H9 (cell line): Measurements from ENCODE around the gene POU2F2. TPM values are rescaled to one million over a fixed set of nuclear protein-coding genes. Genes with fewer than 3 reads are reported as not detected.

ENCODE experiments used
- DNase-seq: peaks from one replicate; pipeline ENCODE4 v3.0.0-alpha.2; 2017
- H2AFZ ChIP-seq: one replicate; pipeline ENCODE4 v1.6.1; 2013; ENCODE audit warnings: mild to moderate bottlenecking, low read length, control low read depth, moderate library complexity
- H2AK5ac ChIP-seq: 2 replicates; pipeline ENCODE4 v1.6.1; 2013; ENCODE audit warnings: low read length, control low read depth, mixed read lengths; ENCODE audit not compliant: insufficient read length
- H2BK120ac ChIP-seq: one replicate; pipeline ENCODE4 v1.6.1; 2013; ENCODE audit warnings: low read depth, mild to moderate bottlenecking, low read length, control low read depth, inconsistent platforms; ENCODE audit not compliant: poor library complexity, severe bottlenecking
- H2BK12ac ChIP-seq: 2 replicates; pipeline ENCODE4 v1.6.1; 2013; ENCODE audit warnings: low read length, control low read depth, mixed read lengths, low read depth; ENCODE audit not compliant: insufficient read length
- H2BK15ac ChIP-seq: 2 replicates; pipeline ENCODE4 v1.6.1; 2013; ENCODE audit warnings: low read depth, low read length, control low read depth
- H2BK20ac ChIP-seq: one replicate; pipeline ENCODE4 v1.6.1; 2013; ENCODE audit warnings: low read depth, mild to moderate bottlenecking, low read length, control low read depth, inconsistent platforms; ENCODE audit not compliant: poor library complexity, severe bottlenecking
- H2BK5ac ChIP-seq: 2 replicates; pipeline ENCODE4 v1.6.1; 2013; ENCODE audit warnings: low read length, control low read depth, mixed read lengths; ENCODE audit not compliant: insufficient read length
- H3K14ac ChIP-seq: 2 replicates; pipeline ENCODE4 v1.6.1; 2013; ENCODE audit warnings: low read length, control low read depth; ENCODE audit not compliant: insufficient read depth
- H3K18ac ChIP-seq: 2 replicates; pipeline ENCODE4 v1.6.1; 2013; ENCODE audit warnings: low read depth, mild to moderate bottlenecking, mixed read lengths, low read length, control low read depth; ENCODE audit not compliant: insufficient read length
- H3K23ac ChIP-seq: 2 replicates; pipeline ENCODE4 v1.6.1; 2013; ENCODE audit warnings: low read length, control low read depth, mixed read lengths, low read depth; ENCODE audit not compliant: insufficient read length
- H3K23me2 ChIP-seq: 2 replicates; pipeline ENCODE4 v1.6.1; 2013; ENCODE audit warnings: low read depth, mild to moderate bottlenecking, mixed read lengths, low read length, control low read depth; ENCODE audit not compliant: insufficient read length, poor library complexity, severe bottlenecking
- H3K27ac ChIP-seq: 2 replicates; pipeline ENCODE4 v1.5.1; 2013; ENCODE audit warnings: low read length, control low read depth, mixed read lengths, low read depth; ENCODE audit not compliant: insufficient read length
- H3K27me3 ChIP-seq: 2 replicates; pipeline ENCODE4 v1.6.1; 2013; ENCODE audit warnings: low read length, control low read depth, inconsistent platforms; ENCODE audit not compliant: insufficient read depth
- H3K4ac ChIP-seq: 2 replicates; pipeline ENCODE4 v1.6.1; 2013; ENCODE audit warnings: low read depth, mild to moderate bottlenecking, control low read depth, inconsistent platforms, low read length, moderate library complexity
- H3K4me1 ChIP-seq: 2 replicates; pipeline ENCODE4 v1.6.1; 2013; ENCODE audit warnings: low read length, control low read depth, inconsistent platforms; ENCODE audit not compliant: insufficient read depth
- H3K4me2 ChIP-seq: 2 replicates; pipeline ENCODE4 v1.6.1; 2013; ENCODE audit warnings: low read length, control low read depth, mixed read lengths; ENCODE audit not compliant: insufficient read length, insufficient read depth
- H3K56ac ChIP-seq: 2 replicates; pipeline ENCODE4 v1.6.1; 2013; ENCODE audit warnings: low read depth, mild to moderate bottlenecking, mixed read lengths, low read length, control low read depth; ENCODE audit not compliant: insufficient read length
- H3K79me1 ChIP-seq: 2 replicates; pipeline ENCODE4 v1.6.1; 2013; ENCODE audit warnings: low read depth, mild to moderate bottlenecking, moderate library complexity, low read length, control low read depth, inconsistent platforms; ENCODE audit not compliant: insufficient read depth, poor library complexity, severe bottlenecking
- H3K79me2 ChIP-seq: 2 replicates; pipeline ENCODE4 v1.6.1; 2013; ENCODE audit warnings: low read length, control low read depth, inconsistent platforms; ENCODE audit not compliant: insufficient read depth
- H3K9ac ChIP-seq: 2 replicates; pipeline ENCODE4 v1.6.1; 2013; ENCODE audit warnings: low read length, control low read depth, mixed read lengths; ENCODE audit not compliant: insufficient read length; ENCODE audit errors: extremely low read depth
- H3K9me3 ChIP-seq: one replicate; pipeline ENCODE4 v1.6.1; 2013; ENCODE audit warnings: low read depth, low read length, inconsistent platforms; ENCODE audit not compliant: control insufficient read depth
- H3T11ph ChIP-seq: one replicate; pipeline ENCODE4 v1.6.1; 2013; ENCODE audit warnings: mild to moderate bottlenecking, low read length, control low read depth, inconsistent platforms
- H4K20me1 ChIP-seq: one replicate; pipeline ENCODE4 v1.6.1; 2013; ENCODE audit not compliant: control insufficient read depth, insufficient read length, insufficient read depth
- H4K5ac ChIP-seq: 2 replicates; pipeline ENCODE4 v1.6.1; 2013; ENCODE audit warnings: low read depth, mild to moderate bottlenecking, mixed read lengths, low read length, control low read depth; ENCODE audit not compliant: insufficient read length
- H4K8ac ChIP-seq: replicated peaks from 2 replicates; pipeline ENCODE4 v1.6.1; 2013; ENCODE audit warnings: low read length, control low read depth, mixed read lengths, low read depth; ENCODE audit not compliant: insufficient read length
- H4K91ac ChIP-seq: 2 replicates; pipeline ENCODE4 v1.6.1; 2013; ENCODE audit warnings: low read depth, mild to moderate bottlenecking, moderate library complexity, mixed read lengths, low read length, control low read depth; ENCODE audit not compliant: insufficient read length
- H3K27ac Mint-ChIP-seq, 3 experiments: 2 replicates in 2 of 3; 3 replicates in 1 of 3; pipeline ENCODE4 v1.8.0; 2020 to 2021; ENCODE audit warnings: mixed read lengths in 3 of 3, mild to moderate bottlenecking in 1 of 3, moderate library complexity in 1 of 3
- H3K27me3 Mint-ChIP-seq: 2 replicates; pipeline ENCODE4 v1.8.0; 2021; ENCODE audit warnings: low read depth, mild to moderate bottlenecking, moderate library complexity, mixed read lengths
- H3K36me3 Mint-ChIP-seq, 3 experiments: 2 replicates in 2 of 3; 3 replicates in 1 of 3; pipeline ENCODE4 v1.8.0; 2020 to 2021; ENCODE audit warnings: low read depth in 3 of 3, mixed read lengths in 3 of 3; ENCODE audit not compliant: insufficient read depth in 1 of 3
- H3K4me1 Mint-ChIP-seq, 2 experiments: 2 replicates each; pipeline ENCODE4 v1.8.0; 2020; ENCODE audit warnings: mixed read lengths in 2 of 2
- H3K4me3 Mint-ChIP-seq, 2 experiments: 2 replicates in 1 of 2; 3 replicates in 1 of 2; pipeline ENCODE4 v1.8.0; 2020 to 2021; ENCODE audit warnings: mild to moderate bottlenecking in 2 of 2, mixed read lengths in 2 of 2, moderate library complexity in 1 of 2
- H3K9me3 Mint-ChIP-seq, 2 experiments: 2 replicates in 1 of 2; 3 replicates in 1 of 2; pipeline ENCODE4 v1.8.0; 2020; ENCODE audit warnings: mild to moderate bottlenecking in 2 of 2, mixed read lengths in 2 of 2, moderate library complexity in 1 of 2
- WGBS: extraction: QIAGEN DNeasy Blood & Tissue Kit; methylation state at CpG from one replicate; pipeline ENCODE4 v1.1.7; 2013; ENCODE audit warnings: missing lambda C conversion rate, low lambda C conversion rate, mixed read lengths; ENCODE audit not compliant: insufficient read length; ENCODE audit errors: extremely low coverage; 5-methylcytosine and 5-hydroxymethylcytosine counted together
- total RNA-seq: library from RNA; stranded (reverse); gene quantifications from 2 replicates; pipeline ENCODE4 v1.2.1, GENCODE V29; 2021
- TF ChIP-seq, protein P1 (sequence below): fragments of 200-600 bp; sonication (generic); conservative IDR thresholded peaks from 3 replicates; pipeline ENCODE4 v1.8.0; 2021; ENCODE audit warnings: antibody characterized with exemption, mild to moderate bottlenecking

POU2F2 gene
- total RNA-seq, 1 experiment from 2014 or later = 2.9 TPM

DNA sequence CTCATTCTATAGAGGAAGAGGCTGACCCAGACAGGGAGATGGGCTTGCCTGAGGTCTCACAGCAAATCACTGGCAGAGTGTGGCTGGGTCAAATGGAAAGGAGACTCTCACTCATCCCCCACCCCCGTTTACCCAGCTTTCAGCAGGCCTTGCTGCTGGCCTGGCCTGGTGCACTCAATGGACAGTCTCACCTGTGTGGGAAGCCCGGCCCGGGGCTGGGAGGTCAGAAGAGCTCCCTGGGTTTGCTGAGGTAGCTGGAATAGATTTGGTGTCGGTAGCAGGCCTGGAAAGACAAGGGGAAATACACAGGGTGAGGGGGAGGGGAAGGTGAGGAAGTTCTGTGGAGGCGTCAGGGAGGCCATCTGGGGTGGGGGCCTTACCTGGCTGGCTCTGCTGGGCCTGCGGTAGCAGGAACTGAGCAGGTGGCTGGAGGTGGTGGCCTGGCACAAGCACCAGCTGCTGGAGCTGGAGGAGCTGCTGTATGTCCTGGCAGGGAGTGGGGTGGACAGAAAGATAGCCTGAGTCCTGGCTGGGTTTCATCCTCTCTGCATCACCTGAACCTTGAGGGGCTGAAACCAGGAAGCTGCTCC lies 32.8 kb downstream of the POU2F2 start:
- DNase-seq = no peak
- no peak overlapping the region for H3K27ac ChIP-seq
- H3K79me1 ChIP-seq = no peaks in the 10 kb centered on the region
- no peak overlapping the region for H2BK5ac ChIP-seq
- no peak overlapping the region; a peak in 1 of 5 replicates for H3K4me3 Mint-ChIP-seq
- no peaks in the 10 kb centered on the region for H3K9me3 ChIP-seq
- no peaks in the 10 kb centered on the region for H3K23me2 ChIP-seq
- peaks cover 7 to 25% of the 10 kb centered on the region in 2 experiments for H3K4me1 Mint-ChIP-seq
- H2AK5ac ChIP-seq = no peak overlapping the region
- H3K4me2 ChIP-seq = no peak overlapping the region
- H3K14ac ChIP-seq = no peak overlapping the region; the same call in 1 of the 2 replicates
- H3K23ac ChIP-seq = no peak overlapping the region
- no CpG with 5 or more reads among the region's 6 CpGs for WGBS
- no peaks in the 10 kb centered on the region for H3K9me3 Mint-ChIP-seq
- peak overlapping the region in 1 of 3 experiments; percentile 23; a peak in 1 of 7 replicates for H3K27ac Mint-ChIP-seq
- no peaks in the 10 kb centered on the region for H4K20me1 ChIP-seq
- no peak overlapping the region for H3K56ac ChIP-seq
- H3T11ph ChIP-seq = no peak overlapping the region
- no peak overlapping the region for H2BK120ac ChIP-seq
- no peaks in the 10 kb centered on the region for H3K36me3 Mint-ChIP-seq
- no peak overlapping the region for H4K8ac ChIP-seq
- no peak overlapping the region for H2BK12ac ChIP-seq
- no peaks in the 10 kb centered on the region for H3K79me2 ChIP-seq
- TF ChIP-seq, protein P1, sequence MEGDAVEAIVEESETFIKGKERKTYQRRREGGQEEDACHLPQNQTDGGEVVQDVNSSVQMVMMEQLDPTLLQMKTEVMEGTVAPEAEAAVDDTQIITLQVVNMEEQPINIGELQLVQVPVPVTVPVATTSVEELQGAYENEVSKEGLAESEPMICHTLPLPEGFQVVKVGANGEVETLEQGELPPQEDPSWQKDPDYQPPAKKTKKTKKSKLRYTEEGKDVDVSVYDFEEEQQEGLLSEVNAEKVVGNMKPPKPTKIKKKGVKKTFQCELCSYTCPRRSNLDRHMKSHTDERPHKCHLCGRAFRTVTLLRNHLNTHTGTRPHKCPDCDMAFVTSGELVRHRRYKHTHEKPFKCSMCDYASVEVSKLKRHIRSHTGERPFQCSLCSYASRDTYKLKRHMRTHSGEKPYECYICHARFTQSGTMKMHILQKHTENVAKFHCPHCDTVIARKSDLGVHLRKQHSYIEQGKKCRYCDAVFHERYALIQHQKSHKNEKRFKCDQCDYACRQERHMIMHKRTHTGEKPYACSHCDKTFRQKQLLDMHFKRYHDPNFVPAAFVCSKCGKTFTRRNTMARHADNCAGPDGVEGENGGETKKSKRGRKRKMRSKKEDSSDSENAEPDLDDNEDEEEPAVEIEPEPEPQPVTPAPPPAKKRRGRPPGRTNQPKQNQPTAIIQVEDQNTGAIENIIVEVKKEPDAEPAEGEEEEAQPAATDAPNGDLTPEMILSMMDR = no peak
- no peaks in the 10 kb centered on the region for H3K27me3 ChIP-seq
- peaks cover 16% of the 10 kb centered on the region for H3K27me3 Mint-ChIP-seq
- no peak overlapping the region for H4K91ac ChIP-seq
- no peak overlapping the region for H3K9ac ChIP-seq
- H3K18ac ChIP-seq = no peak overlapping the region
- no peak overlapping the region for H3K4ac ChIP-seq
- no peaks in the 10 kb centered on the region; the same call in 1 of the 2 replicates for H3K4me1 ChIP-seq
- no peak overlapping the region for H4K5ac ChIP-seq
- H2AFZ ChIP-seq = no peak overlapping the region
- H2BK20ac ChIP-seq = no peak overlapping the region
- no peak overlapping the region for H2BK15ac ChIP-seq
